HCT116 (cell line): Measurements from ENCODE around the gene KRT1. TPM values are rescaled to one million over a fixed set of nuclear protein-coding genes. Genes with fewer than 3 reads are reported as not detected.

Source experiments
- ATAC-seq: fragments of 200-7000 bp; cut with Tn5 transposase; 2 replicates; pipeline ENCODE4 v1.9.1; 2020; ENCODE audit warnings: mild to moderate bottlenecking, moderate library complexity
- BruUV-seq: library from RNA; stranded (reverse); fragments of 400-500 nt; replicated peaks from 2 replicates; lab custom pipeline; 2021; lab: Mats Ljungman, UMichigan
- CTCF ChIA-PET: fragments of 300-600 bp; sonication (Branson Sonifier 250); formaldehyde crosslinking; loops from one replicate; lab custom pipeline; 2021; ENCODE audit warnings: antibody characterized with exemption; lab: Charles Lee
- POLR2A ChIA-PET: fragments of 300-600, 350-600 bp; sonication (Branson Sonifier 250); formaldehyde crosslinking; loops from one replicate; lab custom pipeline; 2021; ENCODE audit warnings: antibody characterized with exemption; lab: Charles Lee
- RAD21 ChIA-PET, 2 experiments: fragments of 300-600 bp; sonication (Branson Sonifier 250); formaldehyde crosslinking; loops; one replicate each; lab custom pipeline; 2023; ENCODE audit warnings: low total read pairs in 2 of 2; ENCODE audit not compliant: uncharacterized antibody in 2 of 2, unreplicated experiment in 2 of 2, low non-redundant PET in 1 of 2; lab: Charles Lee
- DNase-seq: peaks from one replicate; pipeline ENCODE4 v3.0.0-alpha.2; 2010; ENCODE audit warnings: low read depth, low spot score
- H2AFZ ChIP-seq: fragments of 200-600 bp; shearing (Covaris generic), sonication (generic); 2 replicates; pipeline ENCODE4 v1.6.1; 2017; ENCODE audit warnings: low read depth, mixed run types, mixed read lengths, antibody characterized with exemption, low read length; ENCODE audit not compliant: poor library complexity, severe bottlenecking
- H3K27ac ChIP-seq: 2 replicates; pipeline ENCODE4 v1.5.1; 2012; ENCODE audit warnings: low read depth, low read length
- H3K27me3 ChIP-seq: fragments of 200-600 bp; sonication (generic); 2 replicates; pipeline ENCODE4 v1.6.1; 2016; ENCODE audit warnings: mixed run types, low read length, mixed read lengths; ENCODE audit not compliant: insufficient read depth
- H3K36me3 ChIP-seq, 2 experiments: fragments of 200-500 bp in 1 of 2; fragments of 200-600 bp in 1 of 2; sonication (Bioruptor generic) in 1 of 2; sonication (generic) in 1 of 2; 2 replicates each; pipeline versions ENCODE4 v1.5.1 to v1.6.1; 2014 to 2016; ENCODE audit warnings: low read length in 2 of 2, inconsistent platforms in 1 of 2, mixed read lengths in 1 of 2, mixed run types in 1 of 2; ENCODE audit not compliant: insufficient read depth in 2 of 2, control insufficient read depth in 1 of 2
- H3K4me1 ChIP-seq, 2 experiments: fragments of 200-600 bp in 1 of 2; sonication (generic) in 1 of 2; 2 replicates each; pipeline versions ENCODE4 v1.5.1 to v1.6.1; 2012 to 2017; ENCODE audit warnings: low read length in 2 of 2, inconsistent platforms in 1 of 2, mild to moderate bottlenecking in 1 of 2, mixed read lengths in 1 of 2, mixed run types in 1 of 2, moderate library complexity in 1 of 2; ENCODE audit not compliant: insufficient read depth in 2 of 2, control insufficient read depth in 1 of 2
- H3K4me2 ChIP-seq: fragments of 200-600 bp; sonication (generic); 2 replicates; pipeline ENCODE4 v1.6.1; 2017; ENCODE audit warnings: mixed run types, low read length, mixed read lengths
- H3K4me3 ChIP-seq, 2 experiments: fragments of 200-600 bp in 1 of 2; sonication (generic) in 1 of 2; replicated peaks in 1 of 2; 2 replicates each; pipeline ENCODE4 v1.5.1; 2011 to 2016; ENCODE audit warnings: low read length in 2 of 2, control low read depth in 1 of 2, low read depth in 1 of 2, mild to moderate bottlenecking in 1 of 2, mixed read lengths in 1 of 2, mixed run types in 1 of 2
- H3K79me2 ChIP-seq: fragments of 200-600 bp; sonication (generic); 2 replicates; pipeline ENCODE4 v1.6.1; 2017; ENCODE audit warnings: mild to moderate bottlenecking, mixed run types, low read length, moderate library complexity, mixed read lengths; ENCODE audit not compliant: insufficient read depth
- H3K9ac ChIP-seq: fragments of 200-600 bp; sonication (generic); 2 replicates; pipeline ENCODE4 v1.6.1; 2016; ENCODE audit warnings: low read length, mixed read lengths
- H3K9me2 ChIP-seq: fragments of 200-600 bp; sonication (generic), shearing (Covaris generic); 2 replicates; pipeline ENCODE4 v1.6.1; 2017; ENCODE audit warnings: mixed run types, mild to moderate bottlenecking, moderate library complexity; ENCODE audit not compliant: insufficient read depth
- H3K9me3 ChIP-seq, 2 experiments: fragments of 200-500 bp in 1 of 2; fragments of 200-600 bp in 1 of 2; sonication (Bioruptor generic) in 1 of 2; sonication (generic) in 1 of 2; 2 replicates each; pipeline ENCODE4 v1.6.1; 2014 to 2017; ENCODE audit warnings: low read length in 2 of 2, mixed read lengths in 2 of 2, inconsistent platforms in 1 of 2, low read depth in 1 of 2, mild to moderate bottlenecking in 1 of 2, mixed run types in 1 of 2, moderate library complexity in 1 of 2; ENCODE audit not compliant: control insufficient read depth in 1 of 2, insufficient read depth in 1 of 2
- H4K20me1 ChIP-seq: fragments of 200-600 bp; sonication (generic), shearing (Covaris generic); 2 replicates; pipeline ENCODE4 v1.6.1; 2017; ENCODE audit warnings: mixed run types, mild to moderate bottlenecking, moderate library complexity; ENCODE audit not compliant: insufficient read depth
- CBX3 ChIP-seq: IDR thresholded peaks from 2 replicates; pipeline ENCODE4 v1.6.1; 2012; ENCODE audit warnings: low read depth
- EGR1 ChIP-seq: IDR thresholded peaks from 2 replicates; pipeline ENCODE4 v1.6.1; 2012; ENCODE audit warnings: low read depth
- ELF1 ChIP-seq: IDR thresholded peaks from 2 replicates; pipeline ENCODE4 v1.6.1; 2012; ENCODE audit warnings: low read depth, borderline replicate concordance
- EZH2 ChIP-seq: fragments of 200-600 bp; sonication (generic); IDR thresholded peaks from 2 replicates; pipeline ENCODE4 v1.6.1; 2017; ENCODE audit warnings: antibody characterized with exemption, mixed run types
- EZH2phosphoT487 ChIP-seq: fragments of 200-600 bp; IDR thresholded peaks from 2 replicates; pipeline ENCODE4 v1.6.1; 2018; ENCODE audit warnings: antibody characterized with exemption, borderline replicate concordance
- FOSL1 ChIP-seq: IDR thresholded peaks from 2 replicates; pipeline ENCODE4 v1.6.1; 2012; ENCODE audit warnings: low read depth
- POLR2A ChIP-seq: IDR thresholded peaks from 2 replicates; pipeline ENCODE4 v1.7.0; 2011; ENCODE audit warnings: borderline replicate concordance; ENCODE audit not compliant: insufficient read depth, insufficient read length; ENCODE audit errors: extremely low read depth
- POLR2AphosphoS5 ChIP-seq: IDR thresholded peaks from 2 replicates; pipeline ENCODE4 v1.6.1; 2011; ENCODE audit warnings: mild to moderate bottlenecking, low read depth, low read length, moderate library complexity
- SIN3A ChIP-seq: IDR thresholded peaks from 2 replicates; pipeline ENCODE4 v1.6.1; 2012; ENCODE audit warnings: low read depth
- SP1 ChIP-seq: IDR thresholded peaks from 2 replicates; pipeline ENCODE4 v1.6.1; 2012; ENCODE audit warnings: low read depth
- SRF ChIP-seq: IDR thresholded peaks from 2 replicates; pipeline ENCODE4 v1.6.1; 2012; ENCODE audit warnings: low read depth
- TCF7L2 ChIP-seq: IDR thresholded peaks from 2 replicates; pipeline ENCODE4 v1.7.0; 2011; ENCODE audit warnings: borderline replicate concordance, inconsistent platforms; ENCODE audit not compliant: insufficient read depth, insufficient read length; ENCODE audit errors: extremely low read depth
- YY1 ChIP-seq: IDR thresholded peaks from 2 replicates; pipeline ENCODE4 v1.6.1; 2011; ENCODE audit warnings: low read length, low read depth, moderate library complexity, mild to moderate bottlenecking; ENCODE audit not compliant: insufficient replicate concordance; ENCODE audit errors: extremely low read depth
- intact Hi-C: fragments of 100-400 bp; cut with micrococcal nuclease; formaldehyde crosslinking; loops from 2 replicates; pipeline ENCODE4 v1.10.0; 2022
- total RNA-seq: library from RNA; stranded (reverse); gene quantifications from one replicate; pipeline ENCODE4 v1.2.1, GENCODE V29; 2021; ENCODE audit not compliant: unreplicated experiment
- TF ChIP-seq, protein P1 (sequence below): IDR thresholded peaks from 2 replicates; pipeline ENCODE4 v1.6.1; 2012
- TF ChIP-seq, protein P2 (sequence below): IDR thresholded peaks from 2 replicates; pipeline ENCODE4 v1.6.1; 2012; ENCODE audit warnings: low read depth

Gene KRT1
- total RNA-seq, 1 experiment from 2014 or later: 0.20 TPM

DNA sequence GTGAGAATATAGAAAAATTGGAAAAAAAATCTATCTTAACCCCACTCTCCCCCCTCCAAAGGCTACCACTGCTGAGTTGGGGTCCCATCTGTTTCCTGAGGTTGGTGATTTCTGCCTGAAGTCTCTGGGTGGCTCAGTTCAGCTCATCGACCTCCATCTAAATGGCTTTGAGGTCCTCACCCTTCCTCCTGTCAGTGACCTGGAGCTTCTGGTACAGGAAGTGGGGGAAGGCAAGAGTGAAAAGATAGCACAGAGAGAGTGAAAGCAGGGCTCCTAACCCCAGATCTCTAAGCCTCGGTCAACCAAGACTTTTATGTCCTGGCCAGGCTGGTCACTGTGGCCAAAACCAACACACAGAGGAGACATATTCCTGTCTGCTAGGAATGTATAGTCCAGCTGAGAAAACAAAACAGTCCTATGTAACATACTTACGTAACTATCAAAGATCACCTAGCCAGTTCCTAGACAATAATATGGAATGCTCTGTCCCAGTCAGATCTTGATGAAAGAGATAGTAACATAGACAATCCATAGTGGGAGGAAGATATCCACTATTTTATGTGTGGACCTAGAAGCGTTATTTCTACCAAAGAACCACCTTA, 49.5 kb downstream of the KRT1 start:
- ATAC-seq (no peak), DNase-seq (no peak)
- Histone ChIP-seq H3K36me3 (no peaks in the 10 kb centered on the region), H3K4me2 (no peak overlapping the region), H2AFZ (no peak overlapping the region), H4K20me1 (no peaks in the 10 kb centered on the region), H3K9ac (no peak overlapping the region), H3K9me3 (no peaks in the 10 kb centered on the region), H3K79me2 (no peaks in the 10 kb centered on the region), H3K4me1 (no peaks in the 10 kb centered on the region), H3K9me2 (no peaks in the 10 kb centered on the region), H3K27me3 (no peaks in the 10 kb centered on the region), H3K27ac (no peak overlapping the region), H3K4me3 (no peak overlapping the region)
- ChIA-PET POLR2A (no interaction called here), CTCF (interaction anchor here (0.6 kb wide), 1 partner anchor 238 kb away, joined by 3 read pairs; no protein-coding TSS in a partner anchor), RAD21 (no interaction called here)
- BruUV-seq: no TSS peak
- intact Hi-C loops: no loop called here
- TF ChIP-seq TCF7L2 (no peak), SP1 (no peak), POLR2A (no peak), YY1 (no peak), EZH2 (no peak), CBX3 (no peak), POLR2AphosphoS5 (no peak), EGR1 (no peak), FOSL1 (no peak), SIN3A (no peak), ELF1 (no peak), EZH2phosphoT487 (no peak), SRF (no peak)
- TF ChIP-seq, protein P1, sequence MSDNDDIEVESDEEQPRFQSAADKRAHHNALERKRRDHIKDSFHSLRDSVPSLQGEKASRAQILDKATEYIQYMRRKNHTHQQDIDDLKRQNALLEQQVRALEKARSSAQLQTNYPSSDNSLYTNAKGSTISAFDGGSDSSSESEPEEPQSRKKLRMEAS: no peak
- TF ChIP-seq, protein P2, sequence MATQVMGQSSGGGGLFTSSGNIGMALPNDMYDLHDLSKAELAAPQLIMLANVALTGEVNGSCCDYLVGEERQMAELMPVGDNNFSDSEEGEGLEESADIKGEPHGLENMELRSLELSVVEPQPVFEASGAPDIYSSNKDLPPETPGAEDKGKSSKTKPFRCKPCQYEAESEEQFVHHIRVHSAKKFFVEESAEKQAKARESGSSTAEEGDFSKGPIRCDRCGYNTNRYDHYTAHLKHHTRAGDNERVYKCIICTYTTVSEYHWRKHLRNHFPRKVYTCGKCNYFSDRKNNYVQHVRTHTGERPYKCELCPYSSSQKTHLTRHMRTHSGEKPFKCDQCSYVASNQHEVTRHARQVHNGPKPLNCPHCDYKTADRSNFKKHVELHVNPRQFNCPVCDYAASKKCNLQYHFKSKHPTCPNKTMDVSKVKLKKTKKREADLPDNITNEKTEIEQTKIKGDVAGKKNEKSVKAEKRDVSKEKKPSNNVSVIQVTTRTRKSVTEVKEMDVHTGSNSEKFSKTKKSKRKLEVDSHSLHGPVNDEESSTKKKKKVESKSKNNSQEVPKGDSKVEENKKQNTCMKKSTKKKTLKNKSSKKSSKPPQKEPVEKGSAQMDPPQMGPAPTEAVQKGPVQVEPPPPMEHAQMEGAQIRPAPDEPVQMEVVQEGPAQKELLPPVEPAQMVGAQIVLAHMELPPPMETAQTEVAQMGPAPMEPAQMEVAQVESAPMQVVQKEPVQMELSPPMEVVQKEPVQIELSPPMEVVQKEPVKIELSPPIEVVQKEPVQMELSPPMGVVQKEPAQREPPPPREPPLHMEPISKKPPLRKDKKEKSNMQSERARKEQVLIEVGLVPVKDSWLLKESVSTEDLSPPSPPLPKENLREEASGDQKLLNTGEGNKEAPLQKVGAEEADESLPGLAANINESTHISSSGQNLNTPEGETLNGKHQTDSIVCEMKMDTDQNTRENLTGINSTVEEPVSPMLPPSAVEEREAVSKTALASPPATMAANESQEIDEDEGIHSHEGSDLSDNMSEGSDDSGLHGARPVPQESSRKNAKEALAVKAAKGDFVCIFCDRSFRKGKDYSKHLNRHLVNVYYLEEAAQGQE: no peak
